ENCODE measurements around the gene SERINC2. TPM values are rescaled to one million over a fixed set of nuclear protein-coding genes. Genes with fewer than 3 reads are reported as not detected.
A peak's percentile ranks its signal among the peaks of the same experiment; 100 is the strongest.

The SERINC2 gene
- total RNA-seq, 1 experiment from 2014 or later, result 18.9 TPM

- DNase-seq (ENCODE audit: low spot score), result no peak
Observed at GRCh38 chr1:31434101-31434871, 21.3 kb downstream of the SERINC2 start.

GRCh38 chr1:31434979-31435378 is 22.0 kb downstream of the SERINC2 start:
- DNase-seq (ENCODE audit: low spot score), result no peak

GRCh38 chr1:31435471-31436409 is 22.7 kb downstream of the SERINC2 start:
- no peak for DNase-seq (ENCODE audit: low spot score)

- DNase-seq (ENCODE audit: low spot score), result no peak
Observed at GRCh38 chr1:31436596-31437432, 23.8 kb downstream of the SERINC2 start.

GRCh38 chr1:31437433-31438037 is 24.5 kb downstream of the SERINC2 start:
- no peak for DNase-seq (ENCODE audit: low spot score)

- no peak for DNase-seq (ENCODE audit: low spot score)
Observed at GRCh38 chr1:31439276-31439675, 26.3 kb downstream of the SERINC2 start.

GRCh38 chr1:31441073-31441472 is 28.1 kb downstream of the SERINC2 start:
- DNase-seq (ENCODE audit: low spot score), result no peak

- no peak for DNase-seq (ENCODE audit: low spot score)
Observed at GRCh38 chr1:31441558-31441957, 28.5 kb downstream of the SERINC2 start.

GRCh38 chr1:31441970-31442647 is 29.1 kb downstream of the SERINC2 start:
- DNase-seq (ENCODE audit: low spot score), result no peak

GRCh38 chr1:31442648-31442994 is 29.6 kb downstream of the SERINC2 start:
- DNase-seq (ENCODE audit: low spot score), result no peak

GRCh38 chr1:31443673-31444072 is 30.7 kb downstream of the SERINC2 start:
- no peak for DNase-seq (ENCODE audit: low spot score)

GRCh38 chr1:31444725-31445448 is 31.9 kb downstream of the SERINC2 start:
- no peak for DNase-seq (ENCODE audit: low spot score)

- DNase-seq (ENCODE audit: low spot score), result no peak
Observed at GRCh38 chr1:31445951-31446350, 32.9 kb downstream of the SERINC2 start.

GRCh38 chr1:31447210-31447609 is 34.2 kb downstream of the SERINC2 start:
- no peak for DNase-seq (ENCODE audit: low spot score)

GRCh38 chr1:31453384-31454079 is 40.5 kb downstream of the SERINC2 start:
- no peak for DNase-seq (ENCODE audit: low spot score)

- DNase-seq (ENCODE audit: low spot score), result no peak
Observed at GRCh38 chr1:31458287-31458896, 45.4 kb downstream of the SERINC2 start.

GRCh38 chr1:31460027-31460426 is 47.0 kb downstream of the SERINC2 start:
- peak; percentile 5 for DNase-seq (ENCODE audit: low spot score)

GRCh38 chr1:31467005-31467674 is 54.1 kb downstream of the SERINC2 start:
- no peak for DNase-seq (ENCODE audit: low spot score)
